Fibroblast of lung (primary cell): Measurements from ENCODE around the gene EIF4G1. TPM values are rescaled to one million over a fixed set of nuclear protein-coding genes. Genes with fewer than 3 reads are reported as not detected.
A peak's percentile ranks its signal among the peaks of the same experiment; 100 is the strongest.

ENCODE experiments used
- DNase-seq, 2 donors: peaks; one replicate each; pipeline versions ENCODE4 v3.0.0 to v3.0.0-alpha.2; 2010; ENCODE audit warnings: low read depth in 2 of 2
- H2AFZ ChIP-seq: 2 replicates; pipeline ENCODE4 v1.5.1; 2012; ENCODE audit warnings: low read length, control low read depth, inconsistent platforms
- H3K27ac ChIP-seq: 2 replicates; pipeline ENCODE4 v1.5.1; 2011; ENCODE audit warnings: low read length, control low read depth; ENCODE audit not compliant: insufficient read depth
- H3K27me3 ChIP-seq: 2 replicates; pipeline ENCODE4 v1.5.1; 2011; ENCODE audit warnings: mild to moderate bottlenecking, low read length; ENCODE audit not compliant: control insufficient read depth, insufficient read depth
- H3K36me3 ChIP-seq: 2 replicates; pipeline ENCODE4 v1.5.1; 2011; ENCODE audit warnings: low read length; ENCODE audit not compliant: control insufficient read depth, insufficient read depth
- H3K4me1 ChIP-seq: 2 replicates; pipeline ENCODE4 v1.5.1; 2011; ENCODE audit warnings: low read length; ENCODE audit not compliant: control insufficient read depth, insufficient read depth; ENCODE audit errors: extremely low read depth
- H3K4me2 ChIP-seq: 2 replicates; pipeline ENCODE4 v1.5.1; 2011; ENCODE audit warnings: low read length, control low read depth; ENCODE audit not compliant: insufficient read depth; ENCODE audit errors: extremely low read depth
- H3K4me3 ChIP-seq, 4 experiments: fragments of 200-600 bp in 1 of 4; sonication (generic) in 1 of 4; replicated peaks in 1 of 4; 2 replicates each; pipeline ENCODE4 v1.5.1; 2011 to 2016; ENCODE audit warnings: low read length in 4 of 4, low read depth in 3 of 4, mild to moderate bottlenecking in 3 of 4, control low read depth in 2 of 4, inconsistent platforms in 1 of 4, mixed read lengths in 1 of 4; ENCODE audit not compliant: insufficient read depth in 1 of 4; ENCODE audit errors: control extremely low read depth in 1 of 4
- H3K79me2 ChIP-seq: 2 replicates; pipeline ENCODE4 v1.5.1; 2012; ENCODE audit warnings: mild to moderate bottlenecking, low read length, inconsistent platforms; ENCODE audit not compliant: control insufficient read depth, insufficient read depth
- H3K9ac ChIP-seq: 2 replicates; pipeline ENCODE4 v1.5.1; 2011; ENCODE audit warnings: mild to moderate bottlenecking, low read length, control low read depth; ENCODE audit not compliant: insufficient read depth
- H3K9me3 ChIP-seq: 2 replicates; pipeline ENCODE4 v1.5.1; 2012; ENCODE audit warnings: low read depth, low read length; ENCODE audit not compliant: control insufficient read depth, insufficient read depth
- H4K20me1 ChIP-seq: 2 replicates; pipeline ENCODE4 v1.5.1; 2011; ENCODE audit warnings: low read length; ENCODE audit not compliant: control insufficient read depth, insufficient read depth; ENCODE audit errors: extremely low read depth
- CTCF ChIP-seq, 2 donors: IDR thresholded peaks in 1 of 2; conservative IDR thresholded peaks in 1 of 2; 1 replicate in 1 of 2; 2 replicates in 1 of 2; pipeline ENCODE4 v1.5.1; 2011 to 2012; ENCODE audit warnings: low read length in 2 of 2, control low read depth in 1 of 2, inconsistent platforms in 1 of 2, low read depth in 1 of 2, mild to moderate bottlenecking in 1 of 2
- EZH2 ChIP-seq: IDR thresholded peaks from 2 replicates; pipeline ENCODE4 v1.5.1; 2012; ENCODE audit warnings: low read length, control low read depth, mild to moderate bottlenecking; ENCODE audit errors: missing control alignments
- polyA plus RNA-seq, 2 donors: library from polyadenylated mRNA; depleted of rRNA in 1 of 2; stranded (reverse) in 1 of 2; unstranded in 1 of 2; fragments of >200 nt; gene quantifications; 2 replicates each; pipeline ENCODE4 v1.2.1, GENCODE V29; 2011 to 2012; ENCODE audit warnings: missing spikeins in 1 of 2
- total RNA-seq: library from RNA; depleted of rRNA; stranded (reverse); fragments of >200 nt; gene quantifications from 2 replicates; pipeline ENCODE4 v1.2.1, GENCODE V29; 2014

EIF4G1 gene
- total and polyA plus RNA-seq, 2 donors (not counting 1 experiment from before 2014, with no cell fraction given) = 235 to 263 TPM

GRCh38 chr3:184289426-184289938, 24.9 kb upstream of the EIF4G1 start:
- TF ChIP-seq EZH2 (no peak), CTCF (conservative IDR thresholded peaks at IDR 0.05 in 1 of 2, IDR thresholded peaks at IDR 0.05 in 1 of 2; ENCODE audit: low read depth in 1 of 2, low read length in 2 of 2) (peak; percentile 62 to 72)
- Histone ChIP-seq H4K20me1 (no peaks in the 10 kb centered on the region), H3K79me2 (no peaks in the 10 kb centered on the region), H3K4me2 (no peak overlapping the region), H3K27me3 (peaks cover 11% of the 10 kb centered on the region), H3K9me3 (no peaks in the 10 kb centered on the region), H3K4me1 (no peaks in the 10 kb centered on the region), H2AFZ (no peak overlapping the region), H3K4me3 (no peak overlapping the region), H3K27ac (no peak overlapping the region), H3K36me3 (no peaks in the 10 kb centered on the region), H3K9ac (no peak overlapping the region)
- peak; percentile 19 to 52 for DNase-seq

GRCh38 chr3:184290331-184290730, 24.1 kb upstream of the EIF4G1 start:
- Histone ChIP-seq H3K27me3 (peaks cover 13% of the 10 kb centered on the region), H3K27ac (no peak overlapping the region), H3K4me2 (no peak overlapping the region), H3K36me3 (no peaks in the 10 kb centered on the region), H3K4me1 (no peaks in the 10 kb centered on the region), H4K20me1 (no peaks in the 10 kb centered on the region), H3K9me3 (no peaks in the 10 kb centered on the region), H3K79me2 (no peaks in the 10 kb centered on the region), H2AFZ (no peak overlapping the region), H3K9ac (no peak overlapping the region), H3K4me3 (no peak overlapping the region)
- DNase-seq = no peak
- no peak for TF ChIP-seq CTCF (conservative IDR thresholded peaks at IDR 0.05 in 1 of 2, IDR thresholded peaks at IDR 0.05 in 1 of 2; ENCODE audit: low read depth in 1 of 2, low read length in 2 of 2)
- TF ChIP-seq EZH2 = no peak

- H3K36me3 ChIP-seq = no peaks in the 10 kb centered on the region
- H3K4me1 ChIP-seq = no peaks in the 10 kb centered on the region
- no peaks in the 10 kb centered on the region for H3K9me3 ChIP-seq
- H4K20me1 ChIP-seq = no peaks in the 10 kb centered on the region
- no peak overlapping the region for H3K4me3 ChIP-seq
- no peak overlapping the region for H3K4me2 ChIP-seq
- no peak overlapping the region for H3K27ac ChIP-seq
- peaks cover 9% of the 10 kb centered on the region for H3K27me3 ChIP-seq
- no peak for DNase-seq
- H2AFZ ChIP-seq = no peak overlapping the region
- no peaks in the 10 kb centered on the region for H3K79me2 ChIP-seq
- TF ChIP-seq CTCF (conservative IDR thresholded peaks at IDR 0.05 in 1 of 2, IDR thresholded peaks at IDR 0.05 in 1 of 2; ENCODE audit: low read depth in 1 of 2, low read length in 2 of 2) = no peak
- TF ChIP-seq EZH2 = no peak
- no peak overlapping the region for H3K9ac ChIP-seq
Measured at GRCh38 chr3:184291044-184291737, 23.2 kb upstream of the EIF4G1 start.
